NCI-H446 (cell line): ENCODE results near the gene EIF4E2.

Experiments used
- DNase-seq, 2 experiments: peaks; one replicate each; lab custom pipeline; 2025; lab: John Stamatoyannopoulos, UW

Gene EIF4E2

GRCh38 chr2:232538671-232539070 lies 11.8 kb upstream of the EIF4E2 start:
- no peak for DNase-seq

- DNase-seq = no peak
Observed at GRCh38 chr2:232539298-232540231, 10.9 kb upstream of the EIF4E2 start, which contains the start of gene CHRNG. Gene CHRNG, plus strand, starts transcription at chr2:232539692. Its CDS starts 56 bp downstream, at chr2:232539748.

- DNase-seq = no peak
Observed at GRCh38 chr2:232540441-232541041, 9.9 kb upstream of the EIF4E2 start.

- DNase-seq = no peak
Observed at GRCh38 chr2:232541195-232541960, 9.1 kb upstream of the EIF4E2 start.

GRCh38 chr2:232541961-232542714 lies 8.4 kb upstream of the EIF4E2 start:
- no peak for DNase-seq

GRCh38 chr2:232542715-232543467 lies 7.6 kb upstream of the EIF4E2 start:
- no peak for DNase-seq

GRCh38 chr2:232543491-232543890 lies 7.0 kb upstream of the EIF4E2 start:
- no peak for DNase-seq

- DNase-seq = no peak
Observed at GRCh38 chr2:232543928-232544631, 6.4 kb upstream of the EIF4E2 start.

- DNase-seq = no peak
Observed at GRCh38 chr2:232544674-232545073, 5.8 kb upstream of the EIF4E2 start.

- no peak for DNase-seq
Observed at GRCh38 chr2:232545511-232546375, 4.7 kb upstream of the EIF4E2 start.

- no peak for DNase-seq
Observed at GRCh38 chr2:232547991-232548390, 2.5 kb upstream of the EIF4E2 start.

GRCh38 chr2:232549655-232550353 lies 685 bp upstream of the EIF4E2 start:
- no peak for DNase-seq

- no peak for DNase-seq
Observed at GRCh38 chr2:232551250-232551638, 755 bp downstream of the EIF4E2 start.

- no peak for DNase-seq
Observed at GRCh38 chr2:232551776-232552175, 1.3 kb downstream of the EIF4E2 start.

GRCh38 chr2:232556426-232556825 lies 5.9 kb downstream of the EIF4E2 start:
- no peak for DNase-seq

- no peak for DNase-seq
Observed at GRCh38 chr2:232562515-232563151, 12.1 kb downstream of the EIF4E2 start.

- no peak for DNase-seq
Observed at GRCh38 chr2:232563580-232563979, 13.1 kb downstream of the EIF4E2 start.

GRCh38 chr2:232567721-232568120 lies 17.2 kb downstream of the EIF4E2 start:
- DNase-seq = no peak
